Stomach (tissue), 4 donors: ENCODE measurements around the gene TRIO.

Experiments used
- CTCF ChIP-seq, 7 experiments: fragments of 450-650 bp in 4 of 7; fragments of 200-600 bp in 3 of 7; sonication (generic) in 3 of 7; IDR thresholded peaks; one replicate each; pipeline ENCODE4 v1.5.1; 2016 to 2019; ENCODE audit warnings: antibody characterized with exemption in 7 of 7, control low read depth in 2 of 7, mild to moderate bottlenecking in 1 of 7
- EP300 ChIP-seq: sonication (generic); formaldehyde crosslinking; IDR thresholded peaks from one replicate; pipeline ENCODE4 v1.6.1; 2017; ENCODE audit warnings: antibody characterized with exemption
- POLR2A ChIP-seq, 4 donors: fragments of 450-650 bp; IDR thresholded peaks; one replicate each; pipeline ENCODE4 v1.6.1; 2016; ENCODE audit warnings: antibody characterized with exemption in 4 of 4, control low read depth in 2 of 4, mild to moderate bottlenecking in 1 of 4, moderate library complexity in 1 of 4
- POLR2AphosphoS5 ChIP-seq, 3 donors: sonication (generic); formaldehyde crosslinking; IDR thresholded peaks; one replicate each; pipeline ENCODE4 v1.6.1; 2016; ENCODE audit warnings: antibody characterized with exemption in 3 of 3

- TF ChIP-seq POLR2A (IDR thresholded peaks at IDR 0.05), result no peak
- TF ChIP-seq CTCF (IDR thresholded peaks at IDR 0.05), result no peak
- no peak for TF ChIP-seq EP300
- TF ChIP-seq POLR2AphosphoS5 (IDR thresholded peaks at IDR 0.05), result peak in 1 of 3 donors; percentile 58
Observed at GRCh38 chr5:14342306-14342705, 199.2 kb downstream of the TRIO start.
